ENCODE results near the gene KIAA1549. TPM values are rescaled to one million over a fixed set of nuclear protein-coding genes. Genes with fewer than 3 reads are reported as not detected.

KIAA1549 gene
- total RNA-seq, 2 experiments from 2014 or later: not detected

DNA sequence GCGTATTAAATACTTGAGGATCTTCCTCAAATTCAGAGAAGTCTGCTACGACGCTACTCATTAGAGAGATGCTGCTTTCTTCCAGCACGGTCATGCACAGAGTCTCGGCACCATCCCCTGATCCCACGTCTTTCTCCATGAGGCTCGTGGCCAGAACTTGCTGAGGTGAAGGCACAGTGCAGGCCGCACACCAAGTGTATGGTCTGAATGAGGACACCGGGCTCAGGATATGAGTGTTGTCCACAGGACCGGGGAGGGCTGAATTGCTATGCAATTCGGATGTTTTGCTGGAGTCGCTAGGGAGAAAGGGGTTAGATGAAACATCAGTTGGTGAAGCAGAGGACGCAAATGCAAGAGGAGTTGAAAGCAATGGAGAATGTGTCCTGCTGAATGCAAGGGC is 63.0 kb downstream of the KIAA1549 start:
- no peaks in the 10 kb centered on the region for H3K4me1 ChIP-seq (ENCODE audit: insufficient read depth, low read length)
- H3K27me3 ChIP-seq (ENCODE audit: control insufficient read depth in 1 of 2, insufficient read depth in 2 of 2, low read length in 2 of 2): peaks cover 0 to 7% of the 10 kb centered on the region in 2 experiments
- Mint-ChIP-seq H3K4me3 (no peak overlapping the region), H3K4me1 (ENCODE audit: low read depth) (peaks cover 11% of the 10 kb centered on the region), H3K36me3 (ENCODE audit: low read depth) (no peaks in the 10 kb centered on the region), H3K27ac (no peak overlapping the region), H3K9me3 (no peaks in the 10 kb centered on the region), H3K27me3 (no peaks in the 10 kb centered on the region)
- ATAC-seq (ENCODE audit: poor library complexity) (no peak), DNase-seq (no peak)
- TF ChIP-seq, protein P1, sequence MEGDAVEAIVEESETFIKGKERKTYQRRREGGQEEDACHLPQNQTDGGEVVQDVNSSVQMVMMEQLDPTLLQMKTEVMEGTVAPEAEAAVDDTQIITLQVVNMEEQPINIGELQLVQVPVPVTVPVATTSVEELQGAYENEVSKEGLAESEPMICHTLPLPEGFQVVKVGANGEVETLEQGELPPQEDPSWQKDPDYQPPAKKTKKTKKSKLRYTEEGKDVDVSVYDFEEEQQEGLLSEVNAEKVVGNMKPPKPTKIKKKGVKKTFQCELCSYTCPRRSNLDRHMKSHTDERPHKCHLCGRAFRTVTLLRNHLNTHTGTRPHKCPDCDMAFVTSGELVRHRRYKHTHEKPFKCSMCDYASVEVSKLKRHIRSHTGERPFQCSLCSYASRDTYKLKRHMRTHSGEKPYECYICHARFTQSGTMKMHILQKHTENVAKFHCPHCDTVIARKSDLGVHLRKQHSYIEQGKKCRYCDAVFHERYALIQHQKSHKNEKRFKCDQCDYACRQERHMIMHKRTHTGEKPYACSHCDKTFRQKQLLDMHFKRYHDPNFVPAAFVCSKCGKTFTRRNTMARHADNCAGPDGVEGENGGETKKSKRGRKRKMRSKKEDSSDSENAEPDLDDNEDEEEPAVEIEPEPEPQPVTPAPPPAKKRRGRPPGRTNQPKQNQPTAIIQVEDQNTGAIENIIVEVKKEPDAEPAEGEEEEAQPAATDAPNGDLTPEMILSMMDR (IDR thresholded peaks at IDR 0.05): no peak
- no peak overlapping the region for H3K27ac ChIP-seq (ENCODE audit: low read depth in 1 of 2, low read length in 2 of 2)
- no peaks in the 10 kb centered on the region for H3K36me3 ChIP-seq (ENCODE audit: insufficient read depth, low read length)
- intact Hi-C loops (cut with DNase I, micrococcal nuclease): no loop called here
- H3K4me3 ChIP-seq (ENCODE audit: low read length): no peak overlapping the region
- H3K9me3 ChIP-seq (ENCODE audit: control insufficient read depth in 1 of 2, insufficient read depth in 1 of 2, low read length in 2 of 2): peaks cover 0 to 3% of the 10 kb centered on the region in 2 experiments
- ChIA-PET CTCF (no interaction called here), POLR2A (no interaction called here)

DNA sequence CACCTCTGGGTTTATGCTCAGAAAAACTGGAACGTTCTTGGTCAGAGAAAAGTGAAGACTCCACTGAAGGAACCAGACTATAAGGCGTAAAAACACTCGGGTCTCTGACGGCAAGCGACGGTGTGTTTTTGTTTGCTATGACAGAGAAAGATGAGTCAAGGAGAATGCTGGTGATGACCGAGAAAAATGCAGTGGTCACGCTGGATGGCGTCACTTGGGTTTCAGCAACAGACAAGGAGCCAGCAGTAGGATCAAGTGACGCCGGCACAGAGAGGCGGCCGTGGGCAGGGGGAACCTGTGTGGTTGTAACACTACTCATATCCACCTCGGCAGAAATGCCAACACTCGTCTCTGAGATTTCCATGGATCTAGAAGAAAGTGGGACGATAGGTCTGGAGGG is 63.4 kb downstream of the KIAA1549 start:
- CTCF ChIA-PET: interaction anchor here (0.9 kb wide), 1 partner anchor 32 kb away, joined by 3 read pairs; no protein-coding TSS in a partner anchor
- POLR2A ChIA-PET: no interaction called here
- H3K9me3 ChIP-seq (ENCODE audit: control insufficient read depth in 1 of 2, insufficient read depth in 1 of 2, low read length in 2 of 2): peaks cover 0 to 3% of the 10 kb centered on the region in 2 experiments
- TF ChIP-seq, protein P1 (IDR thresholded peaks at IDR 0.05): no peak
- no peak for ATAC-seq (ENCODE audit: poor library complexity)
- no peaks in the 10 kb centered on the region for H3K36me3 ChIP-seq (ENCODE audit: insufficient read depth, low read length)
- H3K27me3 ChIP-seq (ENCODE audit: control insufficient read depth in 1 of 2, insufficient read depth in 2 of 2, low read length in 2 of 2): peaks cover 0 to 7% of the 10 kb centered on the region in 2 experiments
- Mint-ChIP-seq H3K36me3 (ENCODE audit: low read depth) (no peaks in the 10 kb centered on the region), H3K27ac (no peak overlapping the region), H3K4me1 (ENCODE audit: low read depth) (peaks cover 11% of the 10 kb centered on the region), H3K4me3 (no peak overlapping the region), H3K27me3 (no peaks in the 10 kb centered on the region), H3K9me3 (no peaks in the 10 kb centered on the region)
- H3K4me1 ChIP-seq (ENCODE audit: insufficient read depth, low read length): no peaks in the 10 kb centered on the region
- no peak for DNase-seq
- H3K27ac ChIP-seq (ENCODE audit: low read depth in 1 of 2, low read length in 2 of 2): no peak overlapping the region
- intact Hi-C loops (cut with DNase I, micrococcal nuclease): no loop called here
- H3K4me3 ChIP-seq (ENCODE audit: low read length): no peak overlapping the region

DNA sequence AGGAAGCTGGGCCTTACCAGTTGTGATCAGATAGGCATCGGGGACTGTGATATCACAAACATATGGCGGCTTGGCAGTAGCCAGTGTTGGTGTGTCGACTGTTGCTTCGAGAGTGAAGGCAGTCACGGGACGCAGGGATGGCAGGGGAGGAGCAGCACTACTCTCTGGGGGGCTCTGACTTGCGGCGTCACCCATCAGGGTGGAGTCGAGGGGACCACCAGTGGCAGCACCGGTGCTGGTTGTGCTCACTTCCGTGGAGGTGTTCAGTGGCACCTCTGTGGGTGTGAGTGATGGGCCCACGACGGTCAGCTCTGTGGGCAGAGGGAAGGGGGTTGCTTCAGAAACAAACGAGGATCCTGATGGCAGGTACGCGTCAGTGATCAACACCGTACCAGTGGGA is 64.5 kb downstream of the KIAA1549 start:
- ATAC-seq (ENCODE audit: poor library complexity): no peak

More for the DNA sequence above, 64.5 kb downstream of the KIAA1549 start:
- H3K36me3 ChIP-seq (ENCODE audit: insufficient read depth, low read length): no peaks in the 10 kb centered on the region
- no peak overlapping the region for H3K27ac ChIP-seq (ENCODE audit: low read depth in 1 of 2, low read length in 2 of 2)
- H3K27ac Mint-ChIP-seq: no peak overlapping the region
- no peaks in the 10 kb centered on the region for H3K27me3 Mint-ChIP-seq
- no peaks in the 10 kb centered on the region for H3K36me3 Mint-ChIP-seq (ENCODE audit: low read depth)
- H3K9me3 Mint-ChIP-seq: no peaks in the 10 kb centered on the region
- POLR2A ChIA-PET: no interaction called here
- H3K4me3 ChIP-seq (ENCODE audit: low read length): no peak overlapping the region
- H3K27me3 ChIP-seq (ENCODE audit: control insufficient read depth in 1 of 2, insufficient read depth in 2 of 2, low read length in 2 of 2): peaks cover 0 to 7% of the 10 kb centered on the region in 2 experiments
- DNase-seq: no peak
- H3K4me1 ChIP-seq (ENCODE audit: insufficient read depth, low read length): no peaks in the 10 kb centered on the region
- peaks cover 11% of the 10 kb centered on the region for H3K4me1 Mint-ChIP-seq (ENCODE audit: low read depth)
- TF ChIP-seq, protein P1 (IDR thresholded peaks at IDR 0.05): no peak
- H3K9me3 ChIP-seq (ENCODE audit: control insufficient read depth in 1 of 2, insufficient read depth in 1 of 2, low read length in 2 of 2): peaks cover 0 to 3% of the 10 kb centered on the region in 2 experiments
- H3K4me3 Mint-ChIP-seq: no peak overlapping the region
- intact Hi-C loops (cut with DNase I, micrococcal nuclease): no loop called here
- CTCF ChIA-PET: interaction anchor here (0.9 kb wide), 1 partner anchor 31 kb away, joined by 3 read pairs; no protein-coding TSS in a partner anchor

All from CD4-positive, alpha-beta T cell (primary cell).